H9 (cell line): Measurements from ENCODE around the gene WASHC1. TPM values are rescaled to one million over a fixed set of nuclear protein-coding genes. Genes with fewer than 3 reads are reported as not detected.
A peak's percentile ranks its signal among the peaks of the same experiment; 100 is the strongest.
"Not testable (repeated sequence)": the region's sequence is repeated elsewhere in the genome, so short reads cannot be mapped to it uniquely, and the experiment has no call there.

Experiments used
- DNase-seq: peaks from one replicate; pipeline ENCODE4 v3.0.0-alpha.2; 2017
- H2AFZ ChIP-seq: one replicate; pipeline ENCODE4 v1.6.1; 2013; ENCODE audit warnings: mild to moderate bottlenecking, low read length, control low read depth, moderate library complexity
- H2AK5ac ChIP-seq: 2 replicates; pipeline ENCODE4 v1.6.1; 2013; ENCODE audit warnings: low read length, control low read depth, mixed read lengths; ENCODE audit not compliant: insufficient read length
- H2BK120ac ChIP-seq: one replicate; pipeline ENCODE4 v1.6.1; 2013; ENCODE audit warnings: low read depth, mild to moderate bottlenecking, low read length, control low read depth, inconsistent platforms; ENCODE audit not compliant: poor library complexity, severe bottlenecking
- H2BK12ac ChIP-seq: 2 replicates; pipeline ENCODE4 v1.6.1; 2013; ENCODE audit warnings: low read length, control low read depth, mixed read lengths, low read depth; ENCODE audit not compliant: insufficient read length
- H2BK15ac ChIP-seq: 2 replicates; pipeline ENCODE4 v1.6.1; 2013; ENCODE audit warnings: low read depth, low read length, control low read depth
- H2BK20ac ChIP-seq: one replicate; pipeline ENCODE4 v1.6.1; 2013; ENCODE audit warnings: low read depth, mild to moderate bottlenecking, low read length, control low read depth, inconsistent platforms; ENCODE audit not compliant: poor library complexity, severe bottlenecking
- H2BK5ac ChIP-seq: 2 replicates; pipeline ENCODE4 v1.6.1; 2013; ENCODE audit warnings: low read length, control low read depth, mixed read lengths; ENCODE audit not compliant: insufficient read length
- H3K14ac ChIP-seq: 2 replicates; pipeline ENCODE4 v1.6.1; 2013; ENCODE audit warnings: low read length, control low read depth; ENCODE audit not compliant: insufficient read depth
- H3K18ac ChIP-seq: 2 replicates; pipeline ENCODE4 v1.6.1; 2013; ENCODE audit warnings: low read depth, mild to moderate bottlenecking, mixed read lengths, low read length, control low read depth; ENCODE audit not compliant: insufficient read length
- H3K23ac ChIP-seq: 2 replicates; pipeline ENCODE4 v1.6.1; 2013; ENCODE audit warnings: low read length, control low read depth, mixed read lengths, low read depth; ENCODE audit not compliant: insufficient read length
- H3K23me2 ChIP-seq: 2 replicates; pipeline ENCODE4 v1.6.1; 2013; ENCODE audit warnings: low read depth, mild to moderate bottlenecking, mixed read lengths, low read length, control low read depth; ENCODE audit not compliant: insufficient read length, poor library complexity, severe bottlenecking
- H3K27ac ChIP-seq: 2 replicates; pipeline ENCODE4 v1.5.1; 2013; ENCODE audit warnings: low read length, control low read depth, mixed read lengths, low read depth; ENCODE audit not compliant: insufficient read length
- H3K27me3 ChIP-seq: 2 replicates; pipeline ENCODE4 v1.6.1; 2013; ENCODE audit warnings: low read length, control low read depth, inconsistent platforms; ENCODE audit not compliant: insufficient read depth
- H3K4ac ChIP-seq: 2 replicates; pipeline ENCODE4 v1.6.1; 2013; ENCODE audit warnings: low read depth, mild to moderate bottlenecking, control low read depth, inconsistent platforms, low read length, moderate library complexity
- H3K4me1 ChIP-seq: 2 replicates; pipeline ENCODE4 v1.6.1; 2013; ENCODE audit warnings: low read length, control low read depth, inconsistent platforms; ENCODE audit not compliant: insufficient read depth
- H3K4me2 ChIP-seq: 2 replicates; pipeline ENCODE4 v1.6.1; 2013; ENCODE audit warnings: low read length, control low read depth, mixed read lengths; ENCODE audit not compliant: insufficient read length, insufficient read depth
- H3K56ac ChIP-seq: 2 replicates; pipeline ENCODE4 v1.6.1; 2013; ENCODE audit warnings: low read depth, mild to moderate bottlenecking, mixed read lengths, low read length, control low read depth; ENCODE audit not compliant: insufficient read length
- H3K79me1 ChIP-seq: 2 replicates; pipeline ENCODE4 v1.6.1; 2013; ENCODE audit warnings: low read depth, mild to moderate bottlenecking, moderate library complexity, low read length, control low read depth, inconsistent platforms; ENCODE audit not compliant: insufficient read depth, poor library complexity, severe bottlenecking
- H3K79me2 ChIP-seq: 2 replicates; pipeline ENCODE4 v1.6.1; 2013; ENCODE audit warnings: low read length, control low read depth, inconsistent platforms; ENCODE audit not compliant: insufficient read depth
- H3K9ac ChIP-seq: 2 replicates; pipeline ENCODE4 v1.6.1; 2013; ENCODE audit warnings: low read length, control low read depth, mixed read lengths; ENCODE audit not compliant: insufficient read length; ENCODE audit errors: extremely low read depth
- H3K9me3 ChIP-seq: one replicate; pipeline ENCODE4 v1.6.1; 2013; ENCODE audit warnings: low read depth, low read length, inconsistent platforms; ENCODE audit not compliant: control insufficient read depth
- H3T11ph ChIP-seq: one replicate; pipeline ENCODE4 v1.6.1; 2013; ENCODE audit warnings: mild to moderate bottlenecking, low read length, control low read depth, inconsistent platforms
- H4K20me1 ChIP-seq: one replicate; pipeline ENCODE4 v1.6.1; 2013; ENCODE audit not compliant: control insufficient read depth, insufficient read length, insufficient read depth
- H4K5ac ChIP-seq: 2 replicates; pipeline ENCODE4 v1.6.1; 2013; ENCODE audit warnings: low read depth, mild to moderate bottlenecking, mixed read lengths, low read length, control low read depth; ENCODE audit not compliant: insufficient read length
- H4K8ac ChIP-seq: replicated peaks from 2 replicates; pipeline ENCODE4 v1.6.1; 2013; ENCODE audit warnings: low read length, control low read depth, mixed read lengths, low read depth; ENCODE audit not compliant: insufficient read length
- H4K91ac ChIP-seq: 2 replicates; pipeline ENCODE4 v1.6.1; 2013; ENCODE audit warnings: low read depth, mild to moderate bottlenecking, moderate library complexity, mixed read lengths, low read length, control low read depth; ENCODE audit not compliant: insufficient read length
- H3K27ac Mint-ChIP-seq, 3 experiments: 2 replicates in 2 of 3; 3 replicates in 1 of 3; pipeline ENCODE4 v1.8.0; 2020 to 2021; ENCODE audit warnings: mixed read lengths in 3 of 3, mild to moderate bottlenecking in 1 of 3, moderate library complexity in 1 of 3
- H3K27me3 Mint-ChIP-seq: 2 replicates; pipeline ENCODE4 v1.8.0; 2021; ENCODE audit warnings: low read depth, mild to moderate bottlenecking, moderate library complexity, mixed read lengths
- H3K36me3 Mint-ChIP-seq, 3 experiments: 2 replicates in 2 of 3; 3 replicates in 1 of 3; pipeline ENCODE4 v1.8.0; 2020 to 2021; ENCODE audit warnings: low read depth in 3 of 3, mixed read lengths in 3 of 3; ENCODE audit not compliant: insufficient read depth in 1 of 3
- H3K4me1 Mint-ChIP-seq, 2 experiments: 2 replicates each; pipeline ENCODE4 v1.8.0; 2020; ENCODE audit warnings: mixed read lengths in 2 of 2
- H3K4me3 Mint-ChIP-seq, 2 experiments: 2 replicates in 1 of 2; 3 replicates in 1 of 2; pipeline ENCODE4 v1.8.0; 2020 to 2021; ENCODE audit warnings: mild to moderate bottlenecking in 2 of 2, mixed read lengths in 2 of 2, moderate library complexity in 1 of 2
- H3K9me3 Mint-ChIP-seq, 2 experiments: 2 replicates in 1 of 2; 3 replicates in 1 of 2; pipeline ENCODE4 v1.8.0; 2020; ENCODE audit warnings: mild to moderate bottlenecking in 2 of 2, mixed read lengths in 2 of 2, moderate library complexity in 1 of 2
- WGBS: extraction: QIAGEN DNeasy Blood & Tissue Kit; methylation state at CpG from one replicate; pipeline ENCODE4 v1.1.7; 2013; ENCODE audit warnings: missing lambda C conversion rate, low lambda C conversion rate, mixed read lengths; ENCODE audit not compliant: insufficient read length; ENCODE audit errors: extremely low coverage; 5-methylcytosine and 5-hydroxymethylcytosine counted together
- total RNA-seq: library from RNA; stranded (reverse); gene quantifications from 2 replicates; pipeline ENCODE4 v1.2.1, GENCODE V29; 2021

The WASHC1 gene
- total RNA-seq, 1 experiment from 2014 or later: 9.2 TPM

- H3K4me1 ChIP-seq: not testable (repeated sequence)
Observed at GRCh38 chr9:76389-76788, 47.1 kb upstream of the WASHC1 start.

GRCh38 chr9:73900-74525 is 44.8 kb upstream of the WASHC1 start:
- H3K14ac ChIP-seq, H2BK15ac ChIP-seq, H4K5ac ChIP-seq, H2BK20ac ChIP-seq, H3K9me3 ChIP-seq, H3K27ac Mint-ChIP-seq, H3K4ac ChIP-seq, H4K8ac ChIP-seq, H3K79me1 ChIP-seq, H3K18ac ChIP-seq, H3K4me1 ChIP-seq, H3K4me1 Mint-ChIP-seq, H2AFZ ChIP-seq, H3K56ac ChIP-seq, H3T11ph ChIP-seq, H3K23me2 ChIP-seq, H4K20me1 ChIP-seq, H2AK5ac ChIP-seq, H3K36me3 Mint-ChIP-seq, H4K91ac ChIP-seq, H3K27me3 ChIP-seq, H3K9me3 Mint-ChIP-seq, H3K9ac ChIP-seq, H2BK5ac ChIP-seq, DNase-seq, H3K27ac ChIP-seq, H3K23ac ChIP-seq, H3K79me2 ChIP-seq, H2BK120ac ChIP-seq, H2BK12ac ChIP-seq: not testable (repeated sequence)
- H3K4me2 ChIP-seq: peak overlapping the region; percentile 46
- H3K4me3 Mint-ChIP-seq: peak overlapping the region; percentile 62 to 81
- WGBS: no CpG with 5 or more reads among the region's 18 CpGs
- peaks cover 43% of the 10 kb centered on the region for H3K27me3 Mint-ChIP-seq

More at GRCh38 chr9:76389-76788, 47.1 kb upstream of the WASHC1 start:
- not testable (repeated sequence) for H2BK120ac ChIP-seq, H4K5ac ChIP-seq, H3T11ph ChIP-seq, H2AFZ ChIP-seq, H2BK15ac ChIP-seq, H2BK5ac ChIP-seq, H4K91ac ChIP-seq, H3K18ac ChIP-seq, H3K79me1 ChIP-seq, H3K4ac ChIP-seq, H3K36me3 Mint-ChIP-seq, H3K4me2 ChIP-seq, H4K8ac ChIP-seq, H3K23ac ChIP-seq, H3K14ac ChIP-seq, H3K9me3 ChIP-seq, DNase-seq, H3K56ac ChIP-seq, H3K79me2 ChIP-seq, H4K20me1 ChIP-seq, H3K4me1 Mint-ChIP-seq, H3K9me3 Mint-ChIP-seq, H3K27me3 ChIP-seq, H2BK20ac ChIP-seq, H3K4me3 Mint-ChIP-seq, H3K27ac ChIP-seq, H2BK12ac ChIP-seq, H3K9ac ChIP-seq, H2AK5ac ChIP-seq, H3K27ac Mint-ChIP-seq, H3K23me2 ChIP-seq
- H3K27me3 Mint-ChIP-seq: peaks cover 43% of the 10 kb centered on the region
- no CpG with 5 or more reads among the region's 3 CpGs for WGBS
